Retinal pigment epithelial cell (primary cell): ENCODE measurements around the gene COX14.
"Not testable (repeated sequence)": the region's sequence is repeated elsewhere in the genome, so short reads cannot be mapped to it uniquely, and the experiment has no call there.

Experiments used
- DNase-seq: peaks from one replicate; pipeline ENCODE4 v3.0.0-alpha.2; 2010; ENCODE audit warnings: low read depth
- H3K4me3 ChIP-seq: 2 replicates; pipeline ENCODE4 v1.5.1; 2011; ENCODE audit warnings: mild to moderate bottlenecking, low read length, control low read depth, moderate library complexity
- TF ChIP-seq, protein P1 (sequence below): conservative IDR thresholded peaks from 2 replicates; pipeline ENCODE4 v1.5.1; 2011; ENCODE audit warnings: low read depth, low read length, control low read depth, inconsistent platforms

The COX14 gene

DNA sequence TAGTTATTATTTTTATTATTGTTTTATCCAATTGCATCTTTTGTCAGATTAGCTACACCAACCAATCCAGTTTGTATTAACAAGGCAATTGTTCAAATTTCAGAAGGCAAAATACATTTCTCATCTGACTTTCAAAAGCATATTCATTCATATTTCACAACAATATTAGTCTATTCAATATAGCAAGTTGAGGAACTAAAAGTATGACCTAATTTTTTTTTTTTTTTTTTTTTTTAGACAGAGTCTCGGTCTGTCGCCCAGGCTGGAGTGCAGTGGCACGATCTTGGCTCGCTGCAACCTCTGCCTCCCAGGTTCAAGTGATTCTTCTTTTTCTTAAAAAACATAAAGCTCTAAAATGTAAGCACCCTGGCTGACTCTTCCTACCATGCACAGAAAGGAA lies 17.3 kb downstream of the COX14 start:
- no peak for DNase-seq
- H3K4me3 ChIP-seq: no peak overlapping the region
- TF ChIP-seq, protein P1, sequence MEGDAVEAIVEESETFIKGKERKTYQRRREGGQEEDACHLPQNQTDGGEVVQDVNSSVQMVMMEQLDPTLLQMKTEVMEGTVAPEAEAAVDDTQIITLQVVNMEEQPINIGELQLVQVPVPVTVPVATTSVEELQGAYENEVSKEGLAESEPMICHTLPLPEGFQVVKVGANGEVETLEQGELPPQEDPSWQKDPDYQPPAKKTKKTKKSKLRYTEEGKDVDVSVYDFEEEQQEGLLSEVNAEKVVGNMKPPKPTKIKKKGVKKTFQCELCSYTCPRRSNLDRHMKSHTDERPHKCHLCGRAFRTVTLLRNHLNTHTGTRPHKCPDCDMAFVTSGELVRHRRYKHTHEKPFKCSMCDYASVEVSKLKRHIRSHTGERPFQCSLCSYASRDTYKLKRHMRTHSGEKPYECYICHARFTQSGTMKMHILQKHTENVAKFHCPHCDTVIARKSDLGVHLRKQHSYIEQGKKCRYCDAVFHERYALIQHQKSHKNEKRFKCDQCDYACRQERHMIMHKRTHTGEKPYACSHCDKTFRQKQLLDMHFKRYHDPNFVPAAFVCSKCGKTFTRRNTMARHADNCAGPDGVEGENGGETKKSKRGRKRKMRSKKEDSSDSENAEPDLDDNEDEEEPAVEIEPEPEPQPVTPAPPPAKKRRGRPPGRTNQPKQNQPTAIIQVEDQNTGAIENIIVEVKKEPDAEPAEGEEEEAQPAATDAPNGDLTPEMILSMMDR: no peak

DNA sequence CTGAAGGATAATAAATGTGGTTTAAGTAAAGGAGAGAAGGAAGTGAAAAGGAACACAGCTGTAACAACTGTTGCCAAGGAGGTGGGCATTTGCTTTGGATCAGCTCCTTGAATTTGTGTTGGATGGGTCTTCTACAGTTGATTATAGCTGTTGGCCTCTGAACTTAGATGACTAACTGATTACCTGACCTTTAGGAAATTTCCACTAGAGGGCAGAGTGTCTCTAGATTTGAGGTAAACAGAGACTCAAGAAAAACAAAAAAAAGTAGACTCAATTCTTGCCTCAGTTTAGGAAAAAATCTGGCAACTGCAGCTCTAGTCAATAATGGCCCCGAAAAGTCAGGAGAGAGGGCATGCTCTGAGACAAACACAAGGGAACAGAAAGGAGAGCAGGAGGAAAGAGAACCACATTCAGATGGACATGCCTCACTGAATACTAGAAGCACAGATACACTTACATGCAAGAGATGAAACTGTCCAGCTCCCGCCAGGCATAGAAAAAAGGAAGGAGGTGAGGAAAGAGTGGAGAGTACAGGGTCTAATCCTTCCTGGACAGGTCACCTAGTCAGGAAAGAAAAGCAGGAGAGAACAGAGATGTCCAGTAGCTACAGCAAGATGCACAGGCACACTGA lies 20.6 kb downstream of the COX14 start:
- H3K4me3 ChIP-seq: no peak overlapping the region
- DNase-seq: no peak
- TF ChIP-seq, protein P1: peak; percentile 60

DNA sequence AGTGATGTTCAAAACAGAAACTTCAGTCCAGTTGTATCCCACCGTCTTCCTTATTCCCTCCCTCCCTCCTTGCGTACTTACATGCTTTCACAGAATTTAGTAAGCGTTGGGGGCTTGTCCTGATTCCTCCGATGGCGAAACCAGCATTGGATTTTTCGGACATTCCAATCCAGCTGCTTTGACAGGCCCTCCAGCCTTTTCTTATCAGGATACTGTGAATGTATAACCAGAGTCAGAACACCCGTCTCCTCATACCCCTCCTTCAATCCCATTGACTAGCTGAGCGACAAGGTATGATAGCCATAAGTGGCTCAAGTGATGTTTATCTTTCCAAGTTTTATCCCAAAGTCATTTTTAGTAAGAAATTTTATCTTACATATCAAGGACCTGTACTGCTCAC lies 31.0 kb downstream of the COX14 start:
- H3K4me3 ChIP-seq: no peak overlapping the region
- no peak for DNase-seq
- TF ChIP-seq, protein P1: no peak

DNA sequence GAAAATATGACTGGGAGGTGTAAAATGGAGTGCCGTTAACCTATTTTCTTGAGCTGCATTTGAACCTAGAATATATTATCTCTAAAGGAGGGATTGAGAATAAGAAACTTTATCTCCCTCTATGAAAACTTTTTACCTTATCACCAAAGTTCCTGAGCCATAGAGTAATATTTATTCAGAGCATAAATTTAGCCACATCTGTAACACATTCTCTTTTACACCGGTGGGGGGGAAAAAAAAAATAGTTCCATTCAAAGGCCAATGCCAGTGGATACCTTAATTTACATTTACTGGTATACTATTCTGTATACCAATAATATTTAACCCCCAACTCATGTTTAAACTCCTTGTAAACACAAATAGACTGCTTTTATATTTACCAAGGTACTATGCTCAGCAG lies 33.4 kb downstream of the COX14 start:
- TF ChIP-seq, protein P1: no peak
- no peak for DNase-seq
- no peak overlapping the region for H3K4me3 ChIP-seq

DNA sequence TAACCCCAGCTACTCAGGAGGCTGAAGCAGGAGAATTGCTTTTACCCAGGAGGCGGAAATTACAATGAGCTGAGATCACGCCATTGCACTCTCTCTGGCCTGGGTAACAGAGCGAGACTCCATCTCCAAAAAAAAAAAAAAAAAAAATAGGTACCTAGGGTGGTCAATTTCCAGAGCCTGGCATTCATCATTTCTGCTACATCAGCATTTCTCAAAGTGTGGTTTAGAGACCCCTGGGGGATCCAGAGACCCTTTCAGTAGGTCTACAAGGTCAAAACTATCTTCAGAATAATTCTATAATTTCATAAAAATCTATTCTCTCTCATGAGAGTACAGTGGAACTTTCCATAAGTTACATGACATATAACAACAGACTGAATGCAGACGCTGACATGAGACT lies 35.2 kb downstream of the COX14 start:
- TF ChIP-seq, protein P1: no peak
- no peak overlapping the region for H3K4me3 ChIP-seq
- DNase-seq: no peak

DNA sequence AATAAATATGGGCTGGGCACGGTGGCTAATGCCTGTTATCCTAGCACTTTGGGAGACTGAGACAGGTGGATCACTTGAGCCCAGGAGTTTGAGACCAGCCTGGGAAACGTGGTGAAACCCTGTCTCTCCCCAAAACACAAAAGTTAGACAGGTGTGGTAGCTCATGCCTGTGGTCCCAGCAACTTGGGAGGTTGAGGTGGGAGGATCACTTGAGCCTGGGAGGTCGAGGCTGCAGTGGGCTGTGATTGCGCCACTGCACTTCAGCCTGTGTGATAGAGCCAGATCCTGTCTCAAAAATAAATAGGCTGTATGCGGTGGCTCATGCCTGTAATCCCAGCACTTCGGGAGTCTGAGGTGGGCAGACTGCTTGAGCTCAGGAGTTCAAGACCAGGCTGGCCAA lies 36.0 kb downstream of the COX14 start:
- H3K4me3 ChIP-seq, DNase-seq: not testable (repeated sequence)

DNA sequence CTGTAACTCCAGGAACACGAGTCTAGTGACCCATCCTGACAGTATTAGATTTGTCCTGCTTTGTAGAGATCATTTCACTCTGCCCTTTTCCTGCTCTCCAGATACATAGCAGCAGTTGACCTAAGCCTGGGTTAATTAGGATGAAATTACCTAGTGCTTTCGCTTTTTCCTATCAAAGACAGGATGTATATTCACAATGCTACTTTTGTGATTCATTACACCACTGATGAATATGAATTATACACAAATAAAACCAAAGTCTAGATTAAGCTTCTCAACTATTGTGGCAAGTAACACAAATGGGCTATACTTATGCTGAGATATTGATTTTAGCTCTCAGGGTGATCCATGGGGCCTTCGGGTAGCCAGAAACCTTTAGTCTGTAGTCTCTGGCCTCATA lies 37.3 kb downstream of the COX14 start:
- no peak for DNase-seq
- TF ChIP-seq, protein P1: no peak
- H3K4me3 ChIP-seq: no peak overlapping the region
